Activated T-helper 1 cell treated with Interleukin-2 at 50 U/mL for 16 hours (primary cell): Measurements from ENCODE around the gene PTGIR.
"Not testable (repeated sequence)": the region's sequence is repeated elsewhere in the genome, so short reads cannot be mapped to it uniquely, and the experiment has no call there.

ENCODE experiments used
- DNase-seq: peaks from one replicate; pipeline ENCODE4 v3.0.0-alpha.2; 2020; ENCODE audit warnings: low read depth

The PTGIR gene

DNA sequence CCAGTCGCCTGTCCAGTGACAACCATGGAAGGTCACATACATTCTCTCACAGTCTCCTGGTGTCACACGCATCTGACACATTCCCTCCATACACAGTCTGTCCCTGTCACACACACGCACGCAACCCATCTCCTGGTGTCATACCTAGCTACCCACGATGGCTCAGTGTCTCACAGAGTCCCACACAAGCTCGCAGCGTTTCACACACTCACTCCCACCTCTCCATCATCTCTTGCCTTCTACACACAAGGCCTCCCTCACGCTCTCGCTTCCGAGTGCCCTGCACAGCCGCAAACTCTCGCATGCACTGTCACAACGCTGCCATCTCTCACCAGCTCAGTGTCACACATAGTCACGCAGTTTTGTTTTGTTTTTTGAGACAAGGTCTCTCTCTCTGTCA lies 12.3 kb upstream of the PTGIR start:
- no peak for DNase-seq

GRCh38 chr19:46635920-46636761 lies 11.3 kb upstream of the PTGIR start, which contains the start of gene GNG8:
GNG8 (minus strand) TSS chr19:46636202; CDS start chr19:46634682, 1,520 bp downstream.
- no peak for DNase-seq

GRCh38 chr19:46634656-46635218 lies 9.8 kb upstream of the PTGIR start:
- DNase-seq = no peak

DNA sequence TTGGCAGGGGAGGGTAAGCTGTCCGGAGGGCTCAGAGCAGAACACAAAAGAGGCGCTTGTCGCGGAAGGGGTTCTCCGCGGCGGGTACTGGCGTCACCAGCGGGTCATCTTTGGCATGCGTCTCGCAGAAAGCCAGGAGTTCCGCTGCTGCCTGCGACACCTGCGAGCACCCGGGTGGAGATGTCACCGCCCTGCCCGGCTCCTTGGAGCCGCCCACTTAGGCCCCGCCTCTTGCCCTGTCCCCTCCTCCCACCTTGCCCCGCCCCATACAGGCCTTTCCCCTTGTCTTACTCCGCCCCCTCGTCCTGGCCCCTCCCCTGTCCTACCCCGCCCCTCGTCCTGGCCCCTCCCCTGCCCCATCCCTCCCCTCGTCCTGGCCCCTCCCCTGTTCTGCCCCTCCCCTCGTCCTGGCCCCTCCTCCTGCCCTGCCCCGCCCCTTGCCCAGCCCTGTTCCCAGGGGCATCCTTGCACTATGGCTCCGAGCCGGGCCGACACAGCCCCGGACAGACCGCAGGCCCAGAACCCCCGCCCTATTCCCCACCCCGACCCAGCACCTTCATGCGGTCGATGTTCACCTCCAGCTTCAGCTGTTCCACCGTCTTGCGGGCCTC lies 9.3 kb upstream of the PTGIR start:
- peak; percentile 88 for DNase-seq

- no peak for DNase-seq
Observed at GRCh38 chr19:46633130-46633529, 8.2 kb upstream of the PTGIR start.

DNA sequence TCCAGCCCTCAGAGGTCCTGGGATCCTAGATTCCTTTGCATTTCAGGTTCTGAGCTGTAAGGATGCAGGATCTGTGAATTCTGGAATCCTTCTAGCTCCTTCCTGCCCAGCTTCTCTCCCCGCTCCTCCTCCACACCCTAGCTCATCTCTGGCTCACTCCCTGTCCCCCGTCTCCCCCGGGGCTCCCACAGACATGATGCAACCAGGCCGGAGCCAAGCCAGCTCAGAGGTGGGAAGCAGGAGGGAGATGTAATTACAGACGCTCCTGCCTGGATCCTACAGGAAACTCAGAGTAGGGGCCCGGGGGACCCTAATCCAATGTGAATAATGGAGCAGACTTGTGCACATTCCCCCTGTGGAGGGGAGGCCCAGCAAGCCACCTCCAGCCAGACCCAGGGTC lies 6.6 kb upstream of the PTGIR start:
- no peak for DNase-seq

DNA sequence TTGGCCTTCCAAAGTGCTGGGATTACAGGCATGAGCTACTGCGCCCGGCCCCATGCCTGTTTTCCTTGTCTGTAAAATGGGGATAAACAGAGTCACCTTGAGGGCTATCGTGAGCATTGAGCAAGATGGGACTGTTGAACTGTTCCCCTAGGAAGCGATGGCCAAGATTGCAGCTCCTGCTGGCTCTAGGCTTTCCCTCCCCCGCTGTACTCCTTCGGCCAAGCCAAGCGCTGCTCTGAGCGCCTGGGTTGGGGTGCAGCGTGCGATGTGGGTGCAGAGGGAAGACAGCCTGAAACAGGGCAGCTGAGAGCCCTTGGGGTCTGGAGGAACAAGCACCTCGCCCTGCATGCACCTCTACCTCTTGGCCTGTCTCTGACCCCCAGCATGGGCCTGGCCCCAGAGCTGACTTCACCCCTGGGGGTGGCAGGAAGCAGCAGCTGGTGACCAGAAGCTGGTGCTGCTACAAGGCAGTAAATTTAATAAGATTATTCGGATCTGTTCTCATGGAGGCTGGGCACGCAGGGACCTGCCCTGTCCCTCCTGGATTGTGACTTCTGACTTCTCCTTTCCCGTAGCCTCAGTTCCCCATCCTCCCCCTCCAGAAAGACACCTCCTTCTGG lies 5.8 kb upstream of the PTGIR start:
- DNase-seq = no peak

DNA sequence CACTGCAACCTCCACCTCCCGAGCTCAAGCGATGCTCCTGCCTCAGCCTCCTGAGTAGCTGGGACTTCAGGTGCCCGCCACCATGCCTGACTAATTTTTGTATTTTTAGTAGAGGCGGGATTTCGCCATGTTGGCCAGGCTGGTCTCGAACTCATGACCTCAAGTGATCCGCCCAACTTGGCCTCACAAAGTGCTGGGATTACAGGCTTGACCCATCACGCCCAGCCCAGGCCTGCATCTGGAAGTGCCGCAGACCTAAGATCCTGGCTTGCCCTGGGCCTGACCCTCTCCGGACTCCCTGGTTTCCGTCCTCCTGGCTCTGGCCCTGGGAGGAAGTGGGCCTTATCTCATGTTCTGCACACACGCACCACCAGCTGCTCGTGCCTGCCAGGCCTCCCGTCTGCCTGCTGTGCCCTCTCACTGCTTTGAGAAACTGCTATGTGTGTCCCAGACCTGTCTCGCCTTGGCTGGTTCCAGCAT lies 4.7 kb upstream of the PTGIR start:
- DNase-seq = no peak

GRCh38 chr19:46628970-46629369 lies 4.1 kb upstream of the PTGIR start:
- DNase-seq = not testable (repeated sequence)

- no peak for DNase-seq
Observed at GRCh38 chr19:46626446-46626845, 1.6 kb upstream of the PTGIR start.

- DNase-seq = no peak
Observed at GRCh38 chr19:46625731-46626130, 842 bp upstream of the PTGIR start.

- DNase-seq = no peak
Observed at GRCh38 chr19:46623915-46624502, 880 bp downstream of the PTGIR start.

GRCh38 chr19:46622118-46622446 lies 2.8 kb downstream of the PTGIR start:
- DNase-seq = no peak

DNA sequence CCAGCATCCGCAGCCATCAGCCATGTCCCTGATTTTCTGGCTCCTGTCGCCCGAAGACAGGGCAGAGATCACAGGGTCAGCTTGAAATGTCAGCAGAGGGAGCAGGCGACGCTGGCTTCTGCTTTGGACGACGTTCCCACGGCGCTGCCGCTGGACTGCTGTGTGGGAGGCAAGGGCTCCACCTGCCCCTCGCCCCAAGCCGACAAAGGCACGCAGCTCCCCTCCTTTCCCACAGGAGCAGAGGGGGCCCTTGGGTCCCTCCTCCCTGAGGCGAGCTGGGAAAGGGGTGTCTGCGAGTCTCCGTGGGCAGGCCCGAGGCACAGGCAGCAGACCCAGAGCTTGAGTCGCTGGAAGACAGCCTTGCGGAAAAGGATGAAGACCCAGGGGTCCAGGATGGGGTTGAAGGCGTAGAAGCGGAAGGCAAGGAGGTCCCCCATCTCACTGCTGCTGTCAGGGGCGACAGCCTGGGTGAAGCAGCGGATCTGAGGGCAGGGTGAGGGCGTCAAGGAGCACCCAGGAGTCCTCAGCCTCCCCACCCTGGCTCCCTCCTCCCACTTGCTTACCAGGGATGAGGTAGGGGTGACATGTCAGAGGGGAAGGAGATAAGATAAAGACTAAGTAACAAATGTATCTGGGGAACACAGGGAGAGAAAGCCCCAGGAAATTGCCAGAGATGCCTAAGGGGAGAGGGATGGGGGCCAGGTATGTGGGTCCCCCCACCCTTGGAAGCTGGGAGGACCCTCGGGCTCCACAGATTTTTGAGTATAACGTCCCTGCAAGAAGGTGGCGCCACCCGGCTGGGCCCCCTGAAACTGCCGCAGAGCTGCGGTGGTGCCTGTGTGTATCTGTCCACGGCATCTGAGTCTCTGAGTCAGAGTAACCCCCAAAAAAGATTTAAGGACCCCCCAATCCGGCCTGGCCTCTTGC lies 3.4 kb downstream of the PTGIR start:
- DNase-seq = no peak

DNA sequence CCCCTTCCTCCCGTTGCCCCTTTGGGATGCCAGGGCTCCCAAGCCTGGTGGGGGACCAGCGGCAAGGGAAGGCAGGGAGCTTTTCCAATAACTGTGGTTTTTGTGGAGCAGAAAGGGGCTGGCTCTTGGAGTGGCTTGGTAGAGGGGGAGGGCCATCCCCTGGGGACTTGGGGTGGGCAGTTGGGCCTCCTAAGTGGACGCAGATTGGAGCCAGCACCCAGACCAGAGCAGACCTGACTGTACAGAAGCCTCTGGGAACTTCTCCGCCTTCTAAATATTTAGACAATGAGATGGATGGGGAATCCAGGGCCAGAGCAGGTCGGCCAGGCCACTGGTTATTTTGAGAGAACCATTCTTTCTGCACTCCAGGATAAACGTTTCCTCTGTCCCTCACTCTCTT lies 4.2 kb downstream of the PTGIR start:
- no peak for DNase-seq

- DNase-seq = no peak
Observed at GRCh38 chr19:46620267-46620666, 4.6 kb downstream of the PTGIR start.

DNA sequence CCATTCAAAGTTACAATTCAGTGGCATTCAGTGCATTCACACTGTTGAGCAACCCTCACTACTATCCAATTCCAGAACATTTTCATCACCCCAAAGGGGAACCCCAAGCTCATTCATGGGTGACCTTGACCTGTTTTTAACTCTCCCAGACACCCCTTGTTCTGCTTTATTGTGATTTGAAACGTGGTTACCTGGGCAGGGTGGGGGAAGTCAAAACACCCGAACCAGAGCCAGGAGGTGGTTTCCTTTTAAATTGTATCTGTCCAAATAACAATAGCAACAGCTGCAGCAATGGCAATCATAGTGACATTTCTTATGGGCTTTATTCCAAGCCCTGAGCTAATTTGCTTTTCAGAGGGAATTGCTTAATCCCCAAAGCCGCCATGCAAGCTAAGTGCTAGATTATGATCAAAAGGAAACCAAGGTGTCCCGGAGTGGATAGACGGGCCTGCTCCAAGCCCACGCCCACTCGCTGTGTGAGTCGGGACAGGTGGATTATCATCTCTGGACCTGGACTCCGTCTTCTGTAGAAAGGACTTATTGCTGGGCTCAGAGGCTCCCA lies 6.1 kb downstream of the PTGIR start:
- no peak for DNase-seq

- no peak for DNase-seq
Observed at GRCh38 chr19:46617601-46618000, 7.3 kb downstream of the PTGIR start.

- no peak for DNase-seq
Observed at GRCh38 chr19:46616631-46617322, 8.1 kb downstream of the PTGIR start.

GRCh38 chr19:46615966-46616365 lies 8.9 kb downstream of the PTGIR start:
- DNase-seq = no peak
